Activated CD4-positive, alpha-beta T cell treated with anti-CD3 and anti-CD28 coated beads, Interleukin-2, amount 10 ng/mL, durations not matched to agents 7 days and 5 days (primary cell): ENCODE results near the gene STEAP4. TPM values are rescaled to one million over a fixed set of nuclear protein-coding genes. Genes with fewer than 3 reads are reported as not detected.

ENCODE experiments used
- CTCF ChIA-PET: fragments of 350-600 bp; sonication (Branson Sonifier 250); formaldehyde crosslinking; loops from one replicate; lab custom pipeline; 2021; ENCODE audit warnings: antibody characterized with exemption; lab: Charles Lee
- POLR2A ChIA-PET: fragments of 350-600 bp; sonication (Branson Sonifier 250); formaldehyde crosslinking; loops from one replicate; lab custom pipeline; 2021; ENCODE audit warnings: antibody characterized with exemption; lab: Charles Lee
- DNase-seq: peaks from one replicate; pipeline ENCODE4 v3.0.0-alpha.2; 2020
- H3K27ac Mint-ChIP-seq: one replicate; pipeline ENCODE4 v1.8.0; 2021; ENCODE audit warnings: mild to moderate bottlenecking, moderate library complexity, mixed read lengths
- H3K27me3 Mint-ChIP-seq: one replicate; pipeline ENCODE4 v1.8.0; 2021; ENCODE audit warnings: mixed read lengths
- H3K36me3 Mint-ChIP-seq: one replicate; pipeline ENCODE4 v1.8.0; 2021; ENCODE audit warnings: low read depth, mixed read lengths
- H3K4me1 Mint-ChIP-seq: one replicate; pipeline ENCODE4 v1.8.0; 2021; ENCODE audit warnings: mixed read lengths
- H3K4me3 Mint-ChIP-seq: one replicate; pipeline ENCODE4 v1.8.0; 2021; ENCODE audit warnings: mild to moderate bottlenecking, moderate library complexity, mixed read lengths
- H3K9me3 Mint-ChIP-seq: one replicate; pipeline ENCODE4 v1.8.0; 2021; ENCODE audit warnings: mixed read lengths
- total RNA-seq, 2 experiments: library from RNA; stranded (reverse); gene quantifications; one replicate each; pipeline ENCODE4 v1.2.3, GENCODE V29; 2021

Gene STEAP4
- total RNA-seq, 2 experiments from 2014 or later = not detected

GRCh38 chr7:88223265-88223664, 83.4 kb downstream of the STEAP4 start:
- ChIA-PET POLR2A (no interaction called here), CTCF (interaction anchor here (2.1 kb wide), 1 partner anchor 11 kb away, joined by 7 read pairs; no protein-coding TSS in a partner anchor)
- no peak for DNase-seq
- Mint-ChIP-seq H3K27ac (no peak overlapping the region), H3K36me3 (peaks cover 5% of the 10 kb centered on the region), H3K9me3 (no peaks in the 10 kb centered on the region), H3K4me3 (no peak overlapping the region), H3K27me3 (peaks cover 1% of the 10 kb centered on the region), H3K4me1 (peaks cover 14% of the 10 kb centered on the region)

Other genes starting within 250 kb of the STEAP4 start
- gene SRI, start 86.9 kb downstream of the STEAP4 start, total RNA-seq = 100 to 1,000 TPM; 109 to 115 TPM